HepG2 (cell line): ENCODE results near the gene PARD3. TPM values are rescaled to one million over a fixed set of nuclear protein-coding genes. Genes with fewer than 3 reads are reported as not detected.

Experiments used
- ATAC-seq: fragments of 200-7000 bp; cut with Tn5 transposase; 3 replicates; pipeline ENCODE4 v1.9.1; 2020; ENCODE audit warnings: mild to moderate bottlenecking, moderate library complexity
- BruUV-seq: library from RNA; stranded (reverse); fragments of 400-500 nt; replicated peaks from 2 replicates; lab custom pipeline; 2021; lab: Mats Ljungman, UMichigan
- CTCF ChIA-PET: fragments of 300-600 bp; formaldehyde crosslinking; extraction: SDS; loops from one replicate; lab custom pipeline; 2021; ENCODE audit warnings: low total read pairs, inconsistent platforms, low intra/inter-chr PET ratio; lab: Yijun Ruan, JAX
- POLR2A ChIA-PET: fragments of 350-600 bp; sonication (Branson Sonifier 250); formaldehyde crosslinking; loops from one replicate; lab custom pipeline; 2020; ENCODE audit warnings: antibody characterized with exemption, inconsistent platforms; lab: Yijun Ruan, JAX
- DNase-seq: peaks from one replicate; pipeline ENCODE4 v3.0.0-alpha.2; 2015; ENCODE audit warnings: low spot score
- FAIRE-seq: peaks from 3 replicates; lab custom pipeline; 2011; peaks lifted over from hg19 to GRCh38; lab: Jason Lieb, UNC
- H2AFZ ChIP-seq: one replicate; pipeline ENCODE4 v1.6.1; 2011; ENCODE audit warnings: low read length, inconsistent platforms
- H3K27ac ChIP-seq: fragments of 300-600 bp; 3 replicates; pipeline ENCODE4 v1.8.0; 2011; ENCODE audit warnings: mixed run types, mild to moderate bottlenecking, mixed read lengths, low read length, inconsistent platforms; ENCODE audit not compliant: insufficient read depth; ENCODE audit errors: extremely low read length
- H3K27me3 ChIP-seq, 2 experiments: fragments of 200-600 bp in 1 of 2; 2 replicates in 1 of 2; 3 replicates in 1 of 2; pipeline versions ENCODE4 v1.6.0 to v1.8.0; 2011; ENCODE audit warnings: low read length in 2 of 2, mild to moderate bottlenecking in 2 of 2, moderate library complexity in 2 of 2, inconsistent platforms in 1 of 2; ENCODE audit not compliant: insufficient read depth in 2 of 2, control insufficient read depth in 1 of 2
- H3K36me3 ChIP-seq, 2 experiments: fragments of 200-600 bp in 1 of 2; replicated peaks in 1 of 2; 2 replicates in 1 of 2; 3 replicates in 1 of 2; pipeline versions ENCODE4 v1.5.1 to v1.8.0; 2011; ENCODE audit warnings: low read length in 2 of 2, inconsistent platforms in 1 of 2; ENCODE audit not compliant: insufficient read depth in 2 of 2, control insufficient read depth in 1 of 2
- H3K4me1 ChIP-seq: 2 replicates; pipeline ENCODE4 v1.5.1; 2012; ENCODE audit warnings: low read length, inconsistent platforms; ENCODE audit not compliant: insufficient read depth
- H3K4me2 ChIP-seq: 2 replicates; pipeline ENCODE4 v1.6.0; 2011; ENCODE audit warnings: low read depth, low read length, inconsistent platforms
- H3K4me3 ChIP-seq, 3 experiments: fragments of 200-600 bp in 1 of 3; sonication (generic), shearing (Covaris generic) in 1 of 3; replicated peaks in 1 of 3; 2 replicates each; pipeline ENCODE4 v1.5.1; 2011 to 2016; ENCODE audit warnings: low read length in 3 of 3, inconsistent platforms in 2 of 3, low read depth in 2 of 3, mild to moderate bottlenecking in 2 of 3, control low read depth in 1 of 3, mixed read lengths in 1 of 3; ENCODE audit not compliant: insufficient read depth in 1 of 3
- H3K79me2 ChIP-seq: one replicate; pipeline ENCODE4 v1.6.1; 2011; ENCODE audit warnings: low read length, inconsistent platforms; ENCODE audit not compliant: insufficient read depth
- H3K9ac ChIP-seq: 2 replicates; pipeline ENCODE4 v1.6.0; 2011; ENCODE audit warnings: mild to moderate bottlenecking, low read depth, low read length, inconsistent platforms; ENCODE audit not compliant: insufficient read depth
- H3K9me3 ChIP-seq: 2 replicates; pipeline ENCODE4 v1.5.1; 2012; ENCODE audit warnings: mild to moderate bottlenecking, low read length
- H4K20me1 ChIP-seq: 2 replicates; pipeline ENCODE4 v1.6.0; 2011; ENCODE audit warnings: inconsistent platforms, mild to moderate bottlenecking, low read length, moderate library complexity; ENCODE audit not compliant: insufficient read depth
- BRCA1 ChIP-seq: sonication (generic); formaldehyde crosslinking; IDR thresholded peaks from 2 replicates; pipeline ENCODE4 v1.4.0; 2020; ENCODE audit warnings: missing genetic modification reagents
- FOSL2 ChIP-seq: sonication (generic); formaldehyde crosslinking; IDR thresholded peaks from 2 replicates; pipeline ENCODE4 v1.4.0; 2020; ENCODE audit warnings: missing genetic modification reagents
- HOMEZ ChIP-seq: IDR thresholded peaks from 2 replicates; pipeline ENCODE4 v1.6.1; 2016; ENCODE audit warnings: low read depth
- SP1 ChIP-seq, 2 experiments: fragments of 450-650 bp in 1 of 2; sonication (generic) in 1 of 2; formaldehyde crosslinking in 1 of 2; IDR thresholded peaks; 2 replicates each; pipeline versions ENCODE4 v1.4.0 to v1.6.1; 2016 to 2020; ENCODE audit warnings: missing genetic modification reagents in 1 of 2
- ZNF143 ChIP-seq: sonication (generic); formaldehyde crosslinking; IDR thresholded peaks from 2 replicates; pipeline ENCODE4 v1.4.0; 2020; ENCODE audit warnings: missing genetic modification reagents
- ZNF431 ChIP-seq: sonication (generic); formaldehyde crosslinking; IDR thresholded peaks from 2 replicates; pipeline ENCODE4 v1.9.0; 2022; ENCODE audit warnings: missing genetic modification reagents, low read depth, mild to moderate bottlenecking, borderline replicate concordance
- WGBS: methylation state at CpG from one replicate; pipeline ENCODE4 v1.1.6; 2017; ENCODE audit warnings: low lambda C conversion rate; 5-methylcytosine and 5-hydroxymethylcytosine counted together
- in situ Hi-C: cut with HindIII; loops from 2 replicates; pipeline ENCODE4 v1.10.0; 2017; ENCODE audit warnings: low pct_unique_long_range_greater_than_20kb; ENCODE audit not compliant: extremely low pct_ligation_motif_present
- intact Hi-C: fragments of 100-400 bp; cut with micrococcal nuclease; formaldehyde crosslinking; loops from one replicate; pipeline ENCODE4 v1.10.0; 2022; ENCODE audit not compliant: unreplicated experiment
- polyA plus RNA-seq, 8 experiments: library from polyadenylated mRNA; depleted of rRNA in 3 of 8; stranded (reverse) in 7 of 8; unstranded in 1 of 8; fragments of >200 nt; fragmentation: Illumina TruSeq in 4 of 8; extraction: Trizol in 4 of 8; gene quantifications; 2 replicates each; pipeline versions ENCODE4 v1.2.1 to v1.2.3, GENCODE V29; 2011 to 2016; ENCODE audit warnings: low read depth in 4 of 8, missing spikeins in 1 of 8, mixed read lengths in 1 of 8; ENCODE audit not compliant: insufficient read depth in 1 of 8
- total RNA-seq, 5 experiments: library from RNA; depleted of rRNA; stranded (reverse); fragments of >200 nt; fragmentation: Illumina TruSeq; extraction: Trizol; gene quantifications; 2 replicates each; pipeline ENCODE4 v1.2.3, GENCODE V29; 2016; ENCODE audit warnings: low read depth in 1 of 5

The PARD3 gene
- total and polyA plus RNA-seq, 2 of the 13 experiments (the other 11 are each of a cell fraction or from before 2014, with no cell fraction given) = 40.9 to 60.0 TPM

DNA sequence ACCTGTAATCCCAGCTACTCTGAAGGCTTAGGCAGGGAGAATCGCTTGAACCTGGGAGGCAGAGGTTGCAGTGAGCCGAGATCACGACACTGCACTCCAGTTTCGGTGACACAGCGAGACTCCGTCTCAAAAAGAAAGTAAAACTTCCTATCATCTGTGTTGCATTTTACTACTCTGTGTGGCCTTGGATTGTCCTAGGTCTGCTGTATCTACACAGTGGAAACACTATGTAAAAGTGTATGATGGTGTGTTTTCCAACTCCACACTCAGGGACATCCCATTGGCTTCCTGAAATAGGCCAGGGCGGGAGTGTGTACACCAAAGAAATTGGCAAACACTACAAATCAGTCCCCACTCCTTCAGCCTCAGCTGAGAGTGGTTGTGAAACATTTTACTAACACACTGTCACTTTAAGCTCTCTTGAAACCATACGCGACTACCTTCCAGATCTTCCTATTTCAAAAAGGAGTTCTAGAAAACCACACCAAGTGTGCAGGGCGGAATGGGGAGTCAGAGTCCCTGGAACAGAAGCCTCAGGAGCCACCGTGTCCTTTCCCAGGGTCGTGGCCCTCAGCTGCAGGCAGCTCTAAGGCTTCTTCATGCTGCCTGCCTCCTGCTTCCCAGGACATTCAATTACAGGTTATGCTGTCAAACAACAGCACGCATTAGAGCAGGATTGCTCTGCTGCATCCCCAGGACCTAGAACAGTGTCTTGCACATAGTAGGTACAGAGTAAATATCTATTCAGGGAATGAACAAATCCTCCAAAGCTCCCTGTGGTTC is 275.4 kb downstream of the PARD3 start (continued):
- peak; percentile 89; the same call in 1 of the 2 replicates for TF ChIP-seq HOMEZ

- in situ Hi-C loops = no loop called here
- FAIRE-seq (no peak), ATAC-seq (no peak), DNase-seq (no peak)
- Histone ChIP-seq H3K4me2 (no peak overlapping the region), H3K9ac (no peak overlapping the region), H3K4me3 (no peak overlapping the region), H3K27ac (no peak overlapping the region), H3K79me2 (peaks cover 16% of the 10 kb centered on the region), H4K20me1 (peaks cover 8% of the 10 kb centered on the region; the same call in 1 of the 2 replicates), H3K36me3 (no peaks in the 10 kb centered on the region), H2AFZ (no peak overlapping the region), H3K4me1 (peaks cover 22% of the 10 kb centered on the region), H3K9me3 (no peaks in the 10 kb centered on the region), H3K27me3 (no peaks in the 10 kb centered on the region)
- intact Hi-C loops = no loop called here
- BruUV-seq = no TSS peak
- ChIA-PET CTCF (no interaction called here), POLR2A (no interaction called here)
- whole genome bisulfite sequencing = 96% methylated on average over 10 of the region's 10 CpGs
- TF ChIP-seq BRCA1 (CRISPR knock-in tag) (no peak), FOSL2 (CRISPR knock-in tag) (no peak), SP1 (IDR thresholded peaks at IDR 0.05) (no peak), SP1 (CRISPR knock-in tag; IDR thresholded peaks at IDR 0.05) (no peak), ZNF143 (CRISPR knock-in tag) (no peak), ZNF431 (CRISPR knock-in tag) (no peak)
Measured at GRCh38 chr10:34538281-34538829, 276.7 kb downstream of the PARD3 start.
